B cell (primary cell): ENCODE results near the gene PRMT6. TPM values are rescaled to one million over a fixed set of nuclear protein-coding genes. Genes with fewer than 3 reads are reported as not detected.

Experiments used
- ATAC-seq: fragments of 200-7000 bp; cut with Tn5 transposase; one replicate; pipeline ENCODE4 v1.10.0; 2021; ENCODE audit warnings: low read depth, mild to moderate bottlenecking, moderate number of reproducible peaks, moderate library complexity
- CTCF ChIA-PET: fragments of 350-600 bp; sonication (Branson Sonifier 250); formaldehyde crosslinking; loops from one replicate; lab custom pipeline; 2021; ENCODE audit warnings: antibody characterized with exemption, inconsistent platforms; lab: Charles Lee
- POLR2A ChIA-PET: fragments of 350-600 bp; sonication (Branson Sonifier 250); formaldehyde crosslinking; loops from one replicate; lab custom pipeline; 2021; ENCODE audit warnings: antibody characterized with exemption; lab: Charles Lee
- DNase-seq: peaks from one replicate; pipeline ENCODE4 v3.0.0; 2013
- H2AFZ ChIP-seq: 2 replicates; pipeline ENCODE4 v1.6.1; 2012; ENCODE audit warnings: mild to moderate bottlenecking, low read depth, low read length; ENCODE audit not compliant: insufficient read depth, poor library complexity, severe bottlenecking
- H3K27ac ChIP-seq, 2 donors: 1 replicate in 1 of 2; 2 replicates in 1 of 2; pipeline ENCODE4 v1.5.1; 2012 to 2013; ENCODE audit warnings: low read length in 2 of 2, mild to moderate bottlenecking in 2 of 2, moderate library complexity in 1 of 2
- H3K27me3 ChIP-seq, 4 experiments: fragments of 200-600 bp in 1 of 4; sonication (generic) in 1 of 4; replicated peaks in 1 of 4; 1 replicate in 2 of 4; 2 replicates in 2 of 4; pipeline versions ENCODE4 v1.6.1 to v1.7.0; 2013 to 2016; ENCODE audit warnings: low read length in 3 of 4, mild to moderate bottlenecking in 2 of 4, mixed read lengths in 1 of 4, moderate library complexity in 1 of 4; ENCODE audit not compliant: insufficient read depth in 4 of 4, control insufficient read depth in 3 of 4; ENCODE audit errors: control extremely low read depth in 1 of 4
- H3K36me3 ChIP-seq, 2 experiments: replicated peaks in 1 of 2; 1 replicate in 1 of 2; 2 replicates in 1 of 2; pipeline versions ENCODE4 v1.6.1 to v1.7.1; 2013; ENCODE audit warnings: low read length in 1 of 2; ENCODE audit not compliant: insufficient read depth in 2 of 2, control insufficient read depth in 1 of 2; ENCODE audit errors: control extremely low read depth in 1 of 2, extremely low read depth in 1 of 2
- H3K4me1 ChIP-seq, 2 donors: fragments of 200-600 bp in 1 of 2; sonication (generic) in 1 of 2; 1 replicate in 1 of 2; 2 replicates in 1 of 2; pipeline versions ENCODE4 v1.5.1 to v1.6.1; 2013 to 2017; ENCODE audit warnings: low read length in 2 of 2; ENCODE audit not compliant: control insufficient read depth in 2 of 2, insufficient read depth in 2 of 2
- H3K4me2 ChIP-seq: replicated peaks from 2 replicates; pipeline ENCODE3; 2012; ENCODE audit warnings: mild to moderate bottlenecking, low read depth, low read length; ENCODE audit not compliant: poor library complexity, severe bottlenecking
- H3K4me3 ChIP-seq, 5 experiments: fragments of 200-600 bp in 1 of 5; sonication (generic) in 1 of 5; 1 replicate in 3 of 5; 2 replicates in 2 of 5; pipeline versions ENCODE4 v1.5.1 to v1.7.0; 2011 to 2016; ENCODE audit warnings: low read length in 4 of 5, mild to moderate bottlenecking in 4 of 5, low read depth in 2 of 5, control low read depth in 1 of 5, moderate library complexity in 1 of 5; ENCODE audit not compliant: insufficient read depth in 1 of 5; ENCODE audit errors: control extremely low read depth in 1 of 5, extremely low read depth in 1 of 5
- H3K79me2 ChIP-seq: fragments of 200-600 bp; sonication (generic); one replicate; pipeline ENCODE4 v1.6.0; 2016; ENCODE audit warnings: low read length; ENCODE audit not compliant: control insufficient read depth, insufficient read depth
- H3K9ac ChIP-seq: fragments of 200-600 bp; sonication (generic); 2 replicates; pipeline ENCODE4 v1.6.1; 2017; ENCODE audit warnings: mild to moderate bottlenecking, low read length, moderate library complexity
- H3K9me3 ChIP-seq, 3 donors: one replicate each; pipeline versions ENCODE4 v1.6.1 to v1.7.1; 2013; ENCODE audit warnings: low read length in 2 of 3; ENCODE audit not compliant: control insufficient read depth in 2 of 3, insufficient read depth in 1 of 3; ENCODE audit errors: control extremely low read depth in 1 of 3
- H4K20me1 ChIP-seq: 2 replicates; pipeline ENCODE4 v1.6.0; 2012; ENCODE audit warnings: mild to moderate bottlenecking, low read length; ENCODE audit not compliant: insufficient read depth, control insufficient read depth, poor library complexity, severe bottlenecking
- H3K27ac Mint-ChIP-seq: one replicate; pipeline ENCODE4 v1.8.0; 2021; ENCODE audit warnings: mixed read lengths
- H3K27me3 Mint-ChIP-seq: one replicate; pipeline ENCODE4 v1.8.0; 2021; ENCODE audit warnings: mixed read lengths
- H3K4me1 Mint-ChIP-seq: one replicate; pipeline ENCODE4 v1.8.0; 2021; ENCODE audit warnings: mixed read lengths
- H3K4me3 Mint-ChIP-seq: one replicate; pipeline ENCODE4 v1.8.0; 2021; ENCODE audit warnings: mixed read lengths
- H3K9me3 Mint-ChIP-seq: one replicate; pipeline ENCODE4 v1.8.0; 2022; ENCODE audit warnings: mixed read lengths; ENCODE audit not compliant: insufficient read depth
- CTCF ChIP-seq: fragments of 200-600 bp; IDR thresholded peaks from one replicate; pipeline ENCODE4 v1.8.0; 2022; ENCODE audit warnings: antibody characterized with exemption, mild to moderate bottlenecking
- EZH2 ChIP-seq: IDR thresholded peaks from 2 replicates; pipeline ENCODE4 v1.6.1; 2012; ENCODE audit warnings: borderline replicate concordance, low read depth, mild to moderate bottlenecking, moderate library complexity, low read length; ENCODE audit not compliant: insufficient read depth, poor library complexity, severe bottlenecking
- WGBS: methylation state at CpG from one replicate; pipeline ENCODE4 v1.1.5; 2013; ENCODE audit warnings: missing lambda C conversion rate; ENCODE audit not compliant: insufficient coverage; 5-methylcytosine and 5-hydroxymethylcytosine counted together
- intact Hi-C: fragments of 100-400 bp; cut with micrococcal nuclease; formaldehyde crosslinking; loops from one replicate; pipeline ENCODE4 v1.10.0; 2022
- polyA plus RNA-seq: library from polyadenylated mRNA; depleted of rRNA; stranded (reverse); fragments of >200 nt; gene quantifications from 2 replicates; pipeline ENCODE4 v1.2.3, GENCODE V29; 2012
- total RNA-seq, 2 donors: library from RNA; stranded (reverse); fragments of 120-200 nt in 1 of 2; gene quantifications; 1 replicate in 1 of 2; 2 replicates in 1 of 2; pipeline versions ENCODE4 v1.2.3 to v1.2.4, GENCODE V29; 2013 to 2022

The PRMT6 gene
- total and polyA plus RNA-seq, 2 donors (not counting 1 experiment from before 2014, with no cell fraction given): 6.3 to 21.6 TPM

GRCh38 chr1:107095647-107096046, 39.2 kb downstream of the PRMT6 start:
- no peak overlapping the region for H3K27ac ChIP-seq
- TF ChIP-seq EZH2: no peak
- no peak for TF ChIP-seq CTCF
- H3K4me1 ChIP-seq: no peaks in the 10 kb centered on the region
- no peak overlapping the region for H2AFZ ChIP-seq
- H3K36me3 ChIP-seq: no peaks in the 10 kb centered on the region
- H3K4me3 ChIP-seq: no peak overlapping the region
- H3K27me3 ChIP-seq: no peaks in the 10 kb centered on the region
- ChIA-PET CTCF (no interaction called here), POLR2A (no interaction called here)
- no peaks in the 10 kb centered on the region for H3K9me3 ChIP-seq
- Mint-ChIP-seq H3K27ac (no peak overlapping the region), H3K4me3 (no peak overlapping the region), H3K9me3 (no peaks in the 10 kb centered on the region), H3K27me3 (peaks cover 13% of the 10 kb centered on the region), H3K4me1 (no peaks in the 10 kb centered on the region)
- ATAC-seq: no peak
- intact Hi-C loops: no loop called here
- no peaks in the 10 kb centered on the region for H3K79me2 ChIP-seq
- H4K20me1 ChIP-seq: no peaks in the 10 kb centered on the region
- H3K9ac ChIP-seq: no peak overlapping the region
- no peak for DNase-seq
- no peak overlapping the region for H3K4me2 ChIP-seq

- Mint-ChIP-seq H3K4me3 (no peak overlapping the region), H3K4me1 (peaks cover 4% of the 10 kb centered on the region), H3K27ac (no peak overlapping the region), H3K27me3 (peaks cover 13% of the 10 kb centered on the region), H3K9me3 (no peaks in the 10 kb centered on the region)
- Histone ChIP-seq H3K79me2 (no peaks in the 10 kb centered on the region), H4K20me1 (no peaks in the 10 kb centered on the region), H3K27ac (no peak overlapping the region), H3K4me2 (no peak overlapping the region), H3K36me3 (no peaks in the 10 kb centered on the region), H3K4me3 (no peak overlapping the region), H3K4me1 (no peaks in the 10 kb centered on the region), H3K9me3 (no peaks in the 10 kb centered on the region), H3K9ac (no peak overlapping the region), H2AFZ (no peak overlapping the region), H3K27me3 (no peaks in the 10 kb centered on the region)
- ChIA-PET CTCF (no interaction called here), POLR2A (no interaction called here)
- ATAC-seq (no peak), DNase-seq (no peak)
- intact Hi-C loops: no loop called here
- WGBS: no CpG with 5 or more reads among the region's 2 CpGs
- TF ChIP-seq EZH2 (no peak), CTCF (no peak)
Observed at GRCh38 chr1:107096690-107097089, 40.2 kb downstream of the PRMT6 start.
